ENCODE results near the gene WDSUB1.

Gene WDSUB1

DNA sequence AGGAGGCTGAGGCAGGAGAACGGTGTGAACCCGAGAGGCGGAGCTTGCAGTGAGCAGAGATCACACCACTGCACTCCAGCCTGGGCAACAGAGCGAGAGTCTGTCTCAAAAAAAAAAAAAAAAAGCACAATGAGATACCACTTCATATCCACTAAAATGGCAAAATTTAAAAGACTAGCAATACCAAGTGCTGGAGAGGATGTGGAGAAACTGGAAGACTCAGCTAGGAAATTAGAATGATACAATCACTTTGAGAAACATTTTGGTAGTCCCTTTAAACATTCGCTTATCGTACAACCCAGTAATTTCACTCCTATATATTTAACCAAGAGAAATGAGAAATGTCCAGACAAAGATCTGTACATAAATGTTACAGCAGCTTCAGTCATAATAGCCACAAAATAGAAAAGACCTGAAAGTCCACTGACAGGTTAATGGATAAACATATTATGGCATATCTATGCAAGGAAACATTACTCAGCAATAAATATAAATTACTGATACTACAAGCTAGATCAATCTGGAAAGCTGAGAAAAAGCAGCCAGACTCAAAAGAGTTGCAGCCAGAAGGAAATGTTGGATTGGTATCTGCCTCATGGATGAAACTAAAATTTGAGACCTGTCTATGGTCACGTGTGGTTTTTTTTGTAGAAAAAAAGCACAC, 40.0 kb downstream of the WDSUB1 start:
- H3K4me1 Mint-ChIP-seq (ENCODE audit: low read depth) = peaks cover 7% of the 10 kb centered on the region
- peaks cover 49% of the 10 kb centered on the region for H3K36me3 Mint-ChIP-seq (ENCODE audit: low read depth)
- H3K4me3 Mint-ChIP-seq = no peak overlapping the region
- no peaks in the 10 kb centered on the region for H3K27me3 Mint-ChIP-seq
- no peak for DNase-seq
- no peaks in the 10 kb centered on the region for H3K9me3 Mint-ChIP-seq
- no peak overlapping the region for H3K27ac Mint-ChIP-seq

DNA sequence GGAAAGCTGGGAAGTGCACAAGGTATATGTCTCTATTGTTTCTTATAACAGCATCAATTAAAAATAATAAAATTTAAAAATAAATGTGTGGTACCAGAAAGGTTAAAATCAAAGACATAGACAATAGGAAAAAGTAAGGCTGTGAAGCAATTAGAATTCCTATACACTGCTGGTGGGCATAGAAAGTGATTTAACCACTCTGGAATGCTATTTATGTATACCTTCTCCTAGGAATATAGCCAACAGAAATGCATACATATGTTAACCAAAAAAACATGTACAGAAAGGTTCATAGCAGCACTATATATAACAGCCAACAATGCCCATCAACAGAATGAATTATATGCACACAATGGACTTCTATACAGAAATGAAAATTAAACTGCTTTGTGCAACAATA, 43.0 kb downstream of the WDSUB1 start:
- Mint-ChIP-seq H3K9me3 (no peaks in the 10 kb centered on the region), H3K27ac (no peak overlapping the region), H3K36me3 (ENCODE audit: low read depth) (peaks cover 62% of the 10 kb centered on the region), H3K4me3 (no peak overlapping the region), H3K27me3 (no peaks in the 10 kb centered on the region), H3K4me1 (ENCODE audit: low read depth) (peaks cover 2% of the 10 kb centered on the region)
- DNase-seq = no peak

DNA sequence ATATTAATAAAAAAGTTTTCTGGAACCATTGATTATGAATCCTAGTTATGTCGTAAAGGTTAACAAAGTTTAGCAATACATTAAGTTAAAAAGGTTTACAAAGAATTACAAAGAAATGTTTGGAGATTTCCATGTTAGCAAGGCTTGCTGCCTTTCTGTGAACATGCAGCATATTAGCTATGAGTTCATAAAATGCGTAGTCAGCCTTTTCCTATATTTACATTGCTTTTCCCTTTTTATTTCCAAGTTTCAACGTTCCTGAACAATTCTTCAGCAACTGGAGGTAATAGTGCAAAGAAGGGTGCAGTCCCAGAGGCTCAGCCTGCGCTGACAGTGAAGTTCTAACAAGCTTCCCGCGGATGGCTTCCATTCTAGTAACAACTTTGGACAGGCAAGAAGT, 51.6 kb downstream of the WDSUB1 start:
- Mint-ChIP-seq H3K27ac (no peak overlapping the region), H3K36me3 (ENCODE audit: low read depth) (peaks cover 41% of the 10 kb centered on the region)

GRCh38 chr2:159232456-159233170, 53.9 kb downstream of the WDSUB1 start:
- DNase-seq = no peak
- no peak overlapping the region for H3K27ac Mint-ChIP-seq
- H3K9me3 Mint-ChIP-seq = no peaks in the 10 kb centered on the region
- no peak overlapping the region for H3K4me3 Mint-ChIP-seq
- peaks cover 13% of the 10 kb centered on the region for H3K4me1 Mint-ChIP-seq (ENCODE audit: low read depth)
- peaks cover 26% of the 10 kb centered on the region for H3K36me3 Mint-ChIP-seq (ENCODE audit: low read depth)
- no peaks in the 10 kb centered on the region for H3K27me3 Mint-ChIP-seq

More for the DNA sequence above, 51.6 kb downstream of the WDSUB1 start:
- DNase-seq = no peak
- Mint-ChIP-seq H3K27me3 (no peaks in the 10 kb centered on the region), H3K4me1 (ENCODE audit: low read depth) (no peaks in the 10 kb centered on the region), H3K4me3 (no peak overlapping the region), H3K9me3 (no peaks in the 10 kb centered on the region)

GRCh38 chr2:159230145-159230877, 56.2 kb downstream of the WDSUB1 start:
- H3K36me3 Mint-ChIP-seq (ENCODE audit: low read depth) = peaks cover 15% of the 10 kb centered on the region
- peaks cover 32% of the 10 kb centered on the region for H3K4me1 Mint-ChIP-seq (ENCODE audit: low read depth)
- H3K9me3 Mint-ChIP-seq = no peaks in the 10 kb centered on the region
- no peak for DNase-seq
- H3K4me3 Mint-ChIP-seq = no peak overlapping the region
- H3K27me3 Mint-ChIP-seq = no peaks in the 10 kb centered on the region
- H3K27ac Mint-ChIP-seq = no peak overlapping the region

- H3K4me1 Mint-ChIP-seq (ENCODE audit: low read depth) = peaks cover 32% of the 10 kb centered on the region
- DNase-seq = no peak
- H3K27me3 Mint-ChIP-seq = no peaks in the 10 kb centered on the region
- no peak overlapping the region for H3K27ac Mint-ChIP-seq
- no peaks in the 10 kb centered on the region for H3K9me3 Mint-ChIP-seq
- no peak overlapping the region for H3K4me3 Mint-ChIP-seq
- peaks cover 9% of the 10 kb centered on the region for H3K36me3 Mint-ChIP-seq (ENCODE audit: low read depth)
These were observed 56.9 kb downstream of the WDSUB1 start for GRCh38 chr2:159229476-159230144.

DNA sequence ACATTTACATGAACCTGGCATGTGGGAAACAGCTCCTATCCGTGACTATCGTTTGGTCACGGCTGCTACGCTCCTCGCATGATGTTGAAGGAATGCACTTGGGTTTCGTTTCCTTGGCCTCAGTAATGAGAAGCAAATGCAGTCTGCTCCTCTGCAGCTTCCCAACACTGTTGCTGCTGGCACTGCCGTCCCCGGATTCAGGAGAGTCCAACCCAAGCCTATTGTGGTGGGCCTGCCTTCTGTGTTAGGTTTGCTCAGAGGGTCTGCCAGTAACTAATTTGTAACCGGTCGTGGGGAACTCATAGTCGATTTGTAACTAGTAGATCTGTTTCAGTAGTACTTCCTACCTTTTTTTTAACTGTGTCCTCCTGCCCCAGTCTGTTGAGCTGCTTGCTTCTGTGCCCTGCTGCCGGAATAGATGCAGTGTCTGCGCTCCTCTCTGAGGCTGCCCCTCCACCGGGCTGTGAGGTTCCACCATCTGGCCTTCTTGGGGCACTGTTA, 58.4 kb downstream of the WDSUB1 start:
- Mint-ChIP-seq H3K4me1 (ENCODE audit: low read depth) (peaks cover 39% of the 10 kb centered on the region), H3K27me3 (no peaks in the 10 kb centered on the region), H3K9me3 (no peaks in the 10 kb centered on the region), H3K4me3 (no peak overlapping the region), H3K27ac (no peak overlapping the region), H3K36me3 (ENCODE audit: low read depth) (peaks cover 4% of the 10 kb centered on the region)
- no peak for DNase-seq

- Mint-ChIP-seq H3K4me3 (no peak overlapping the region), H3K4me1 (ENCODE audit: low read depth) (peaks cover 39% of the 10 kb centered on the region), H3K27ac (no peak overlapping the region), H3K9me3 (no peaks in the 10 kb centered on the region), H3K36me3 (ENCODE audit: low read depth) (peaks cover 4% of the 10 kb centered on the region), H3K27me3 (no peaks in the 10 kb centered on the region)
- no peak for DNase-seq
These were observed 59.0 kb downstream of the WDSUB1 start for GRCh38 chr2:159227467-159227866.

GRCh38 chr2:159226608-159227385, 59.7 kb downstream of the WDSUB1 start:
- Mint-ChIP-seq H3K9me3 (no peaks in the 10 kb centered on the region), H3K27ac (no peak overlapping the region), H3K27me3 (no peaks in the 10 kb centered on the region), H3K4me1 (ENCODE audit: low read depth) (peaks cover 39% of the 10 kb centered on the region), H3K36me3 (ENCODE audit: low read depth) (peaks cover 4% of the 10 kb centered on the region), H3K4me3 (no peak overlapping the region)
- DNase-seq = no peak

DNA sequence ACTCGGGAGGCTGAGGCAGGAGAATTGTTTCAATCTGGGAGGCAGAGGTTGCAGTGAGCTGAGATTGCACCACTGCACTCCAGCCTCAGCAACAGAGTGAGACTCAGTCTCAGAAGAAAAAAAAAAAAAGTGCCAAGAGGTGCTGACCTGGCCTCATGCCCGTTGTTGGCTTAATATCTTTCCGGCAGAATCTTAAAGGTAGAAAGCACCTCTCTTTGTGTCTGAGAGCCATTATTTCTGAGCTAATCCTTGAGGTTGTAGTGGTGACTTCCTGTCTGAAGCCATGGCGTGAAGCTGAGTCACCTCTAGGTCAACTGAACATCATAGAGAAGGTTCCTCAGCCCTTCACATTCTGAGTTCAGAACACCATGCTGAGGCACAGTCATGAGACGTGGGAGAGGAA, 60.4 kb downstream of the WDSUB1 start:
- no peak overlapping the region for H3K4me3 Mint-ChIP-seq
- H3K36me3 Mint-ChIP-seq (ENCODE audit: low read depth) = peaks cover 4% of the 10 kb centered on the region
- H3K27ac Mint-ChIP-seq = peak overlapping the region; percentile 65
- no peak for DNase-seq
- H3K27me3 Mint-ChIP-seq = no peaks in the 10 kb centered on the region
- H3K4me1 Mint-ChIP-seq (ENCODE audit: low read depth) = peaks cover 39% of the 10 kb centered on the region
- H3K9me3 Mint-ChIP-seq = no peaks in the 10 kb centered on the region

GRCh38 chr2:159225025-159226016, 61.2 kb downstream of the WDSUB1 start:
- peaks cover 4% of the 10 kb centered on the region for H3K36me3 Mint-ChIP-seq (ENCODE audit: low read depth)
- no peaks in the 10 kb centered on the region for H3K9me3 Mint-ChIP-seq
- no peaks in the 10 kb centered on the region for H3K27me3 Mint-ChIP-seq
- DNase-seq = no peak
- H3K4me1 Mint-ChIP-seq (ENCODE audit: low read depth) = peaks cover 39% of the 10 kb centered on the region
- H3K27ac Mint-ChIP-seq = peak overlapping the region; percentile 65
- no peak overlapping the region for H3K4me3 Mint-ChIP-seq

GRCh38 chr2:159224061-159224813, 62.3 kb downstream of the WDSUB1 start:
- Mint-ChIP-seq H3K27ac (no peak overlapping the region), H3K36me3 (ENCODE audit: low read depth) (no peaks in the 10 kb centered on the region), H3K9me3 (no peaks in the 10 kb centered on the region), H3K27me3 (no peaks in the 10 kb centered on the region), H3K4me3 (no peak overlapping the region), H3K4me1 (ENCODE audit: low read depth) (peaks cover 36% of the 10 kb centered on the region)
- DNase-seq = no peak

Data from activated T-cell treated with anti-CD3 and anti-CD28 coated beads, Interleukin-2, amount 50 U/mL, for 24 hours (primary cell).